GM12874 (cell line): ENCODE results near the gene TMEM208.
A peak's percentile ranks its signal among the peaks of the same experiment; 100 is the strongest.

Source experiments
- CTCF ChIP-seq: IDR thresholded peaks from 2 replicates; pipeline ENCODE4 v1.5.1; 2011; ENCODE audit warnings: low read depth, mild to moderate bottlenecking, control low read depth, low read length, moderate library complexity; ENCODE audit not compliant: insufficient read depth

Gene TMEM208

GRCh38 chr16:67183627-67184452 is 43.1 kb upstream of the TMEM208 start, which contains the start of gene MATCAP1:
Gene MATCAP1 (minus strand): TSS chr16:67183963. CDS start chr16:67180610, 3,353 bp downstream.
- TF ChIP-seq CTCF = no peak

- no peak for TF ChIP-seq CTCF
Observed at GRCh38 chr16:67184453-67184994, 42.4 kb upstream of the TMEM208 start.

GRCh38 chr16:67184995-67185650 is 41.8 kb upstream of the TMEM208 start:
- TF ChIP-seq CTCF = peak; percentile 92

- TF ChIP-seq CTCF = no peak
Observed at GRCh38 chr16:67185651-67186134, 41.2 kb upstream of the TMEM208 start.

GRCh38 chr16:67186550-67186950 is 40.4 kb upstream of the TMEM208 start:
- TF ChIP-seq CTCF = no peak

- TF ChIP-seq CTCF = no peak
Observed at GRCh38 chr16:67187175-67187890, 39.6 kb upstream of the TMEM208 start.

- TF ChIP-seq CTCF = no peak
Observed at GRCh38 chr16:67188323-67188722, 38.6 kb upstream of the TMEM208 start.
